ENCODE results near the gene TMEM35A.
"Not testable (repeated sequence)": the region's sequence is repeated elsewhere in the genome, so short reads cannot be mapped to it uniquely, and the experiment has no call there.

The TMEM35A gene

GRCh38 chrX:101078716-101079598 lies at the start of gene TMEM35A:
TSS of gene TMEM35A (plus strand) at chrX:101078879. CDS start at chrX:101079003, 124 bp downstream.
- H3K4me3 ChIP-seq (ENCODE audit: low read depth in 1 of 2, low read length in 2 of 2): peak within 1 kb of the TSS; percentile 28 to 75
- peak within 1 kb of the TSS; percentile 57 for H3K9ac ChIP-seq (ENCODE audit: low read length)
- peaks cover 0 to 6% of the 10 kb centered on the region in 2 donors for H3K27me3 ChIP-seq (ENCODE audit: control insufficient read depth in 1 of 2, insufficient read depth in 2 of 2, low read length in 2 of 2)
- peak within 1 kb of the TSS; percentile 19 for H3K27ac ChIP-seq (ENCODE audit: low read depth, low read length)
- no peaks in the 10 kb centered on the region for H3K4me1 ChIP-seq (ENCODE audit: insufficient read depth, low read length)
- H3K9me3 ChIP-seq (ENCODE audit: low read length): no peaks in the 10 kb centered on the region
- H3K36me3 ChIP-seq (ENCODE audit: insufficient read depth, low read length): no peaks in the 10 kb centered on the region

GRCh38 chrX:101029665-101030064 lies 49.0 kb upstream of the TMEM35A start:
- H3K27ac ChIP-seq (ENCODE audit: low read depth, low read length): no peak overlapping the region
- H3K4me3 ChIP-seq (ENCODE audit: low read depth in 1 of 2, low read length in 2 of 2): no peak overlapping the region
- H3K9ac ChIP-seq (ENCODE audit: low read length): no peak overlapping the region
- no peaks in the 10 kb centered on the region for H3K27me3 ChIP-seq (ENCODE audit: control insufficient read depth in 1 of 2, insufficient read depth in 2 of 2, low read length in 2 of 2)
- peaks cover 6% of the 10 kb centered on the region for H3K36me3 ChIP-seq (ENCODE audit: insufficient read depth, low read length)
- no peaks in the 10 kb centered on the region for H3K4me1 ChIP-seq (ENCODE audit: insufficient read depth, low read length)
- H3K9me3 ChIP-seq (ENCODE audit: low read length): no peaks in the 10 kb centered on the region

- Histone ChIP-seq H3K4me1 (ENCODE audit: insufficient read depth, low read length) (no peaks in the 10 kb centered on the region), H3K4me3 (ENCODE audit: low read depth in 1 of 2, low read length in 2 of 2) (no peak overlapping the region), H3K9ac (ENCODE audit: low read length) (no peak overlapping the region), H3K9me3 (ENCODE audit: low read length) (no peaks in the 10 kb centered on the region), H3K27ac (ENCODE audit: low read depth, low read length) (no peak overlapping the region), H3K36me3 (ENCODE audit: insufficient read depth, low read length) (peaks cover 6% of the 10 kb centered on the region), H3K27me3 (ENCODE audit: control insufficient read depth in 1 of 2, insufficient read depth in 2 of 2, low read length in 2 of 2) (no peaks in the 10 kb centered on the region)
Observed at GRCh38 chrX:101037231-101037630, 41.4 kb upstream of the TMEM35A start.

GRCh38 chrX:101040197-101040596 lies 38.5 kb upstream of the TMEM35A start:
- Histone ChIP-seq H3K9me3 (ENCODE audit: low read length) (no peaks in the 10 kb centered on the region), H3K4me1 (ENCODE audit: insufficient read depth, low read length) (no peaks in the 10 kb centered on the region), H3K36me3 (ENCODE audit: insufficient read depth, low read length) (peaks cover 7% of the 10 kb centered on the region)

GRCh38 chrX:101051153-101051548 lies 27.5 kb upstream of the TMEM35A start:
- H3K4me3 ChIP-seq (ENCODE audit: low read depth in 1 of 2, low read length in 2 of 2): peak overlapping the region; percentile 16 to 80
- H3K27me3 ChIP-seq (ENCODE audit: control insufficient read depth in 1 of 2, insufficient read depth in 2 of 2, low read length in 2 of 2): no peaks in the 10 kb centered on the region
- H3K27ac ChIP-seq (ENCODE audit: low read depth, low read length): peak overlapping the region; percentile 82
- H3K9ac ChIP-seq (ENCODE audit: low read length): peak overlapping the region; percentile 78
- no peaks in the 10 kb centered on the region for H3K36me3 ChIP-seq (ENCODE audit: insufficient read depth, low read length)
- H3K9me3 ChIP-seq (ENCODE audit: low read length): no peaks in the 10 kb centered on the region
- no peaks in the 10 kb centered on the region for H3K4me1 ChIP-seq (ENCODE audit: insufficient read depth, low read length)

More at GRCh38 chrX:101040197-101040596, 38.5 kb upstream of the TMEM35A start:
- Histone ChIP-seq H3K9ac (ENCODE audit: low read length) (no peak overlapping the region), H3K27ac (ENCODE audit: low read depth, low read length) (no peak overlapping the region), H3K27me3 (ENCODE audit: control insufficient read depth in 1 of 2, insufficient read depth in 2 of 2, low read length in 2 of 2) (no peaks in the 10 kb centered on the region), H3K4me3 (ENCODE audit: low read depth in 1 of 2, low read length in 2 of 2) (no peak overlapping the region)

- Histone ChIP-seq H3K27me3 (ENCODE audit: control insufficient read depth in 1 of 2, insufficient read depth in 2 of 2, low read length in 2 of 2) (no peaks in the 10 kb centered on the region), H3K9ac (ENCODE audit: low read length) (peak within 1 kb of the TSS; percentile 78), H3K4me3 (ENCODE audit: low read depth in 1 of 2, low read length in 2 of 2) (peak within 1 kb of the TSS; percentile 16 to 80), H3K4me1 (ENCODE audit: insufficient read depth, low read length) (no peaks in the 10 kb centered on the region), H3K9me3 (ENCODE audit: low read length) (no peaks in the 10 kb centered on the region), H3K36me3 (ENCODE audit: insufficient read depth, low read length) (no peaks in the 10 kb centered on the region), H3K27ac (ENCODE audit: low read depth, low read length) (peak within 1 kb of the TSS; percentile 82)
Observed at GRCh38 chrX:101051549-101052302, 27.0 kb upstream of the TMEM35A start, which contains the start of gene TRMT2B. TSS of gene TRMT2B (minus strand) at chrX:101052111. CDS start at chrX:101042289, 9,822 bp downstream.

GRCh38 chrX:101056551-101056950 lies 22.1 kb upstream of the TMEM35A start:
- H3K9me3 ChIP-seq (ENCODE audit: low read length); H3K4me1 ChIP-seq (ENCODE audit: insufficient read depth, low read length); H3K36me3 ChIP-seq (ENCODE audit: insufficient read depth, low read length); H3K9ac ChIP-seq (ENCODE audit: low read length); H3K4me3 ChIP-seq (ENCODE audit: low read depth in 1 of 2, low read length in 2 of 2); H3K27me3 ChIP-seq (ENCODE audit: control insufficient read depth in 1 of 2, insufficient read depth in 2 of 2, low read length in 2 of 2); H3K27ac ChIP-seq (ENCODE audit: low read depth, low read length): not testable (repeated sequence)

- H3K4me3 ChIP-seq (ENCODE audit: low read depth in 1 of 2, low read length in 2 of 2): no peak overlapping the region
- no peaks in the 10 kb centered on the region for H3K4me1 ChIP-seq (ENCODE audit: insufficient read depth, low read length)
- H3K27me3 ChIP-seq (ENCODE audit: control insufficient read depth in 1 of 2, insufficient read depth in 2 of 2, low read length in 2 of 2): no peaks in the 10 kb centered on the region
- H3K36me3 ChIP-seq (ENCODE audit: insufficient read depth, low read length): no peaks in the 10 kb centered on the region
- no peaks in the 10 kb centered on the region for H3K9me3 ChIP-seq (ENCODE audit: low read length)
- no peak overlapping the region for H3K27ac ChIP-seq (ENCODE audit: low read depth, low read length)
- H3K9ac ChIP-seq (ENCODE audit: low read length): no peak overlapping the region
Observed at GRCh38 chrX:101057093-101057714, 21.5 kb upstream of the TMEM35A start.

GRCh38 chrX:101062176-101062575 lies 16.5 kb upstream of the TMEM35A start:
- Histone ChIP-seq H3K9ac (ENCODE audit: low read length) (no peak overlapping the region), H3K27ac (ENCODE audit: low read depth, low read length) (no peak overlapping the region), H3K4me3 (ENCODE audit: low read depth in 1 of 2, low read length in 2 of 2) (no peak overlapping the region), H3K4me1 (ENCODE audit: insufficient read depth, low read length) (no peaks in the 10 kb centered on the region), H3K36me3 (ENCODE audit: insufficient read depth, low read length) (no peaks in the 10 kb centered on the region), H3K9me3 (ENCODE audit: low read length) (no peaks in the 10 kb centered on the region), H3K27me3 (ENCODE audit: control insufficient read depth in 1 of 2, insufficient read depth in 2 of 2, low read length in 2 of 2) (no peaks in the 10 kb centered on the region)

- Histone ChIP-seq H3K27me3 (ENCODE audit: control insufficient read depth in 1 of 2, insufficient read depth in 2 of 2, low read length in 2 of 2) (no peaks in the 10 kb centered on the region), H3K4me1 (ENCODE audit: insufficient read depth, low read length) (no peaks in the 10 kb centered on the region), H3K27ac (ENCODE audit: low read depth, low read length) (no peak overlapping the region), H3K9ac (ENCODE audit: low read length) (no peak overlapping the region), H3K36me3 (ENCODE audit: insufficient read depth, low read length) (no peaks in the 10 kb centered on the region), H3K9me3 (ENCODE audit: low read length) (no peaks in the 10 kb centered on the region), H3K4me3 (ENCODE audit: low read depth in 1 of 2, low read length in 2 of 2) (no peak overlapping the region)
Observed at GRCh38 chrX:101071582-101071981, 7.1 kb upstream of the TMEM35A start.

GRCh38 chrX:101079736-101080270 lies 1.1 kb downstream of the TMEM35A start:
- Histone ChIP-seq H3K4me3 (ENCODE audit: low read depth in 1 of 2, low read length in 2 of 2) (peak overlapping the region; percentile 28 to 75), H3K9ac (ENCODE audit: low read length) (peak overlapping the region; percentile 57), H3K9me3 (ENCODE audit: low read length) (no peaks in the 10 kb centered on the region), H3K27ac (ENCODE audit: low read depth, low read length) (peak overlapping the region; percentile 21), H3K36me3 (ENCODE audit: insufficient read depth, low read length) (no peaks in the 10 kb centered on the region), H3K4me1 (ENCODE audit: insufficient read depth, low read length) (no peaks in the 10 kb centered on the region), H3K27me3 (ENCODE audit: control insufficient read depth in 1 of 2, insufficient read depth in 2 of 2, low read length in 2 of 2) (peaks cover 0 to 6% of the 10 kb centered on the region in 2 donors)

Measured in muscle layer of colon (tissue), 2 donors.